ENCODE data around the gene STRIT1. TPM values are rescaled to one million over a fixed set of nuclear protein-coding genes. Genes with fewer than 3 reads are reported as not detected.

STRIT1 gene
- total and polyA plus RNA-seq, 9 donors: 15.3 to 84.0 (median 42.1) TPM

GRCh38 chr3:155302891-155303290 lies 9.4 kb upstream of the STRIT1 start:
- Histone ChIP-seq H3K4me1 (ENCODE audit: control insufficient read depth, insufficient read depth, low read length) (no peaks in the 10 kb centered on the region), H3K36me3 (ENCODE audit: control insufficient read depth, insufficient read depth, low read length) (no peaks in the 10 kb centered on the region), H3K4me3 (ENCODE audit: low read length) (no peak overlapping the region), H3K27ac (ENCODE audit: low read length) (no peak overlapping the region), H3K9me3 (replicated peaks; ENCODE audit: control insufficient read depth, low read depth, low read length) (no peaks in the 10 kb centered on the region), H3K27me3 (ENCODE audit: control insufficient read depth, insufficient read depth, low read length) (no peaks in the 10 kb centered on the region)
- no peak for DNase-seq
- no CpG with 5 or more reads among the region's 2 CpGs for WGBS (ENCODE audit: insufficient coverage)

- DNase-seq: no peak
- no peaks in the 10 kb centered on the region for H3K36me3 ChIP-seq (ENCODE audit: control insufficient read depth, insufficient read depth, low read length)
- WGBS (ENCODE audit: insufficient coverage): no CpG with 5 or more reads among the region's 2 CpGs
- H3K4me3 ChIP-seq (ENCODE audit: low read length): no peak overlapping the region
- H3K4me1 ChIP-seq (ENCODE audit: control insufficient read depth, insufficient read depth, low read length): no peaks in the 10 kb centered on the region
- H3K9me3 ChIP-seq (replicated peaks; ENCODE audit: control insufficient read depth, low read depth, low read length): peaks cover 2% of the 10 kb centered on the region
- H3K27ac ChIP-seq (ENCODE audit: low read length): no peak overlapping the region
- no peaks in the 10 kb centered on the region for H3K27me3 ChIP-seq (ENCODE audit: control insufficient read depth, insufficient read depth, low read length)
Observed at GRCh38 chr3:155302481-155302880, 9.0 kb upstream of the STRIT1 start.

GRCh38 chr3:155297100-155297499 lies 3.6 kb upstream of the STRIT1 start:
- Histone ChIP-seq H3K4me1 (ENCODE audit: control insufficient read depth, insufficient read depth, low read length) (no peaks in the 10 kb centered on the region), H3K36me3 (ENCODE audit: control insufficient read depth, insufficient read depth, low read length) (no peaks in the 10 kb centered on the region), H3K4me3 (ENCODE audit: low read length) (no peak overlapping the region), H3K27ac (ENCODE audit: low read length) (no peak overlapping the region), H3K9me3 (replicated peaks; ENCODE audit: control insufficient read depth, low read depth, low read length) (peaks cover 9% of the 10 kb centered on the region), H3K27me3 (ENCODE audit: control insufficient read depth, insufficient read depth, low read length) (no peaks in the 10 kb centered on the region)
- DNase-seq: no peak

GRCh38 chr3:155296413-155296812 lies 2.9 kb upstream of the STRIT1 start:
- Histone ChIP-seq H3K27ac (ENCODE audit: low read length) (no peak overlapping the region), H3K36me3 (ENCODE audit: control insufficient read depth, insufficient read depth, low read length) (no peaks in the 10 kb centered on the region), H3K9me3 (replicated peaks; ENCODE audit: control insufficient read depth, low read depth, low read length) (peaks cover 9% of the 10 kb centered on the region), H3K27me3 (ENCODE audit: control insufficient read depth, insufficient read depth, low read length) (no peaks in the 10 kb centered on the region), H3K4me3 (ENCODE audit: low read length) (no peak overlapping the region), H3K4me1 (ENCODE audit: control insufficient read depth, insufficient read depth, low read length) (no peaks in the 10 kb centered on the region)
- no peak for DNase-seq

- no peaks in the 10 kb centered on the region for H3K27me3 ChIP-seq (ENCODE audit: control insufficient read depth, insufficient read depth, low read length)
- no peaks in the 10 kb centered on the region for H3K36me3 ChIP-seq (ENCODE audit: control insufficient read depth, insufficient read depth, low read length)
- H3K4me1 ChIP-seq (ENCODE audit: control insufficient read depth, insufficient read depth, low read length): no peaks in the 10 kb centered on the region
- peaks cover 8% of the 10 kb centered on the region for H3K9me3 ChIP-seq (replicated peaks; ENCODE audit: control insufficient read depth, low read depth, low read length)
- no peak overlapping the region for H3K27ac ChIP-seq (ENCODE audit: low read length)
- no peak overlapping the region for H3K4me3 ChIP-seq (ENCODE audit: low read length)
- no CpG with 5 or more reads among the region's 2 CpGs for WGBS (ENCODE audit: insufficient coverage)
- no peak for DNase-seq
Observed at GRCh38 chr3:155292693-155293092, 790 bp downstream of the STRIT1 start.

- H3K27me3 ChIP-seq (ENCODE audit: control insufficient read depth, insufficient read depth, low read length): no peaks in the 10 kb centered on the region
- peaks cover 7% of the 10 kb centered on the region for H3K9me3 ChIP-seq (replicated peaks; ENCODE audit: control insufficient read depth, low read depth, low read length)
- no CpG with 5 or more reads among the region's 1 CpG for WGBS (ENCODE audit: insufficient coverage)
- H3K4me1 ChIP-seq (ENCODE audit: control insufficient read depth, insufficient read depth, low read length): no peaks in the 10 kb centered on the region
- H3K36me3 ChIP-seq (ENCODE audit: control insufficient read depth, insufficient read depth, low read length): no peaks in the 10 kb centered on the region
- no peak overlapping the region for H3K4me3 ChIP-seq (ENCODE audit: low read length)
- peak; percentile 62 for DNase-seq
- H3K27ac ChIP-seq (ENCODE audit: low read length): no peak overlapping the region
Observed at GRCh38 chr3:155292133-155292532, 1.4 kb downstream of the STRIT1 start.

GRCh38 chr3:155286736-155287135 lies 6.7 kb downstream of the STRIT1 start:
- no peak overlapping the region for H3K27ac ChIP-seq (ENCODE audit: low read length)
- no peaks in the 10 kb centered on the region for H3K36me3 ChIP-seq (ENCODE audit: control insufficient read depth, insufficient read depth, low read length)
- H3K4me1 ChIP-seq (ENCODE audit: control insufficient read depth, insufficient read depth, low read length): peaks cover 2% of the 10 kb centered on the region
- no peaks in the 10 kb centered on the region for H3K27me3 ChIP-seq (ENCODE audit: control insufficient read depth, insufficient read depth, low read length)
- no peaks in the 10 kb centered on the region for H3K9me3 ChIP-seq (replicated peaks; ENCODE audit: control insufficient read depth, low read depth, low read length)
- no peak overlapping the region for H3K4me3 ChIP-seq (ENCODE audit: low read length)
- DNase-seq: no peak
- WGBS (ENCODE audit: insufficient coverage): no CpG with 5 or more reads among the region's 2 CpGs

GRCh38 chr3:155285936-155286335 lies 7.5 kb downstream of the STRIT1 start:
- no peak overlapping the region for H3K27ac ChIP-seq (ENCODE audit: low read length)
- peaks cover 2% of the 10 kb centered on the region for H3K4me1 ChIP-seq (ENCODE audit: control insufficient read depth, insufficient read depth, low read length)
- no CpG with 5 or more reads among the region's 4 CpGs for WGBS (ENCODE audit: insufficient coverage)
- no peak for DNase-seq
- H3K9me3 ChIP-seq (replicated peaks; ENCODE audit: control insufficient read depth, low read depth, low read length): no peaks in the 10 kb centered on the region
- no peaks in the 10 kb centered on the region for H3K27me3 ChIP-seq (ENCODE audit: control insufficient read depth, insufficient read depth, low read length)
- H3K4me3 ChIP-seq (ENCODE audit: low read length): no peak overlapping the region
- no peaks in the 10 kb centered on the region for H3K36me3 ChIP-seq (ENCODE audit: control insufficient read depth, insufficient read depth, low read length)

GRCh38 chr3:155283092-155284056 lies 10.1 kb downstream of the STRIT1 start:
- Histone ChIP-seq H3K4me1 (ENCODE audit: control insufficient read depth, insufficient read depth, low read length) (peaks cover 2% of the 10 kb centered on the region), H3K9me3 (replicated peaks; ENCODE audit: control insufficient read depth, low read depth, low read length) (no peaks in the 10 kb centered on the region), H3K27ac (ENCODE audit: low read length) (no peak overlapping the region), H3K36me3 (ENCODE audit: control insufficient read depth, insufficient read depth, low read length) (no peaks in the 10 kb centered on the region), H3K4me3 (ENCODE audit: low read length) (no peak overlapping the region), H3K27me3 (ENCODE audit: control insufficient read depth, insufficient read depth, low read length) (no peaks in the 10 kb centered on the region)
- DNase-seq: no peak
- WGBS (ENCODE audit: insufficient coverage): 86% methylated on average over 3 of the region's 8 CpGs

- H3K27me3 ChIP-seq (ENCODE audit: control insufficient read depth, insufficient read depth, low read length): no peaks in the 10 kb centered on the region
- H3K36me3 ChIP-seq (ENCODE audit: control insufficient read depth, insufficient read depth, low read length): no peaks in the 10 kb centered on the region
- peak; percentile 15 for DNase-seq
- peaks cover 2% of the 10 kb centered on the region for H3K4me1 ChIP-seq (ENCODE audit: control insufficient read depth, insufficient read depth, low read length)
- WGBS (ENCODE audit: insufficient coverage): 77% methylated on average over 6 of the region's 6 CpGs
- H3K4me3 ChIP-seq (ENCODE audit: low read length): no peak overlapping the region
- no peaks in the 10 kb centered on the region for H3K9me3 ChIP-seq (replicated peaks; ENCODE audit: control insufficient read depth, low read depth, low read length)
- no peak overlapping the region for H3K27ac ChIP-seq (ENCODE audit: low read length)
Observed at GRCh38 chr3:155282385-155283091, 10.9 kb downstream of the STRIT1 start.
